Endometrium (tissue), 2 donors: Measurements from ENCODE around the gene MGAM2.

Source experiments
- FAIRE-seq: peaks from 2 replicates; lab custom pipeline; 2012; peaks lifted over from hg19 to GRCh38; lab: Jason Lieb, UNC
- donor health status: control.
- donor health status: control.

Gene MGAM2

DNA sequence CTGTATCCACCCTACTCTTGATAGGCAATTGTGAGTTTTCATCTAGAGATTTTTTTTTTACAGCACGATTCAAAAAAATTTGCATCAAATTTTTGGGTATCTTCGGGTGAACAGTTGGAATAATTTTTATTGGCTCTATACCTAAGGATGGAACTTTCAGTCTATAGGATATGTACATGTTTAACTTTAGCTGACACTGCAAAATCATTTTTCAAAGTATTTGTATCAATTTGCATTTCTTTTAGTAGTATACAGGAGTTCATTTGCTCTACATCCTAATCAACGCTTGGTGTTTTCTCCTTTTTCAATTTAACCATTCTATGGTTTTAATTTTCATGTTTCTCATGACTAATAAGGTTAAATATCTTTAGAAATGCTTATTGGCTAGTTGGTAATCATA is 11.7 kb downstream of the MGAM2 start:
- FAIRE-seq = no peak

GRCh38 chr7:142125256-142125955 is 13.9 kb downstream of the MGAM2 start:
- FAIRE-seq = no peak

GRCh38 chr7:142130267-142130666 is 18.7 kb downstream of the MGAM2 start:
- FAIRE-seq = no peak

- no peak for FAIRE-seq
Observed at GRCh38 chr7:142131439-142132185, 20.1 kb downstream of the MGAM2 start.

DNA sequence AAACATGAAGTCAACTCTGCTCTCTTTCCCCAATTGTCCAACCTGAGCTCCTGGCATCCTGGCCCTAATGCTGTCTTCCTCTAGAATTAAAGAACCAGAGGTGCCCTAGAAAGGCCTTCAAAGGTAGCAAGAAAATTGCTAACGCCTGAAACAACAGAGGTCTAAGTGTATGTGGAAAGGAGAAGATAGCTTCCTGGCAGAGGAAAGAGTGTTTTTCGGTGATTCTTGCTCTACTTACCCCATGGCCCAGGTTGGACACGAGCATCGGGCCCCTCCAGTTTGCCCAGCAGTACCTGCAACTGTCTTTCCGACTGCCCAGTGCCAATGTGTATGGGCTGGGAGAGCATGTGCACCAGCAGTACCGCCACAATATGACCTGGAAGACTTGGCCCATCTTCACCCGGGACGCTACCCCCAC is 22.2 kb downstream of the MGAM2 start:
- FAIRE-seq = no peak

GRCh38 chr7:142134909-142135308 is 23.4 kb downstream of the MGAM2 start:
- FAIRE-seq = no peak

DNA sequence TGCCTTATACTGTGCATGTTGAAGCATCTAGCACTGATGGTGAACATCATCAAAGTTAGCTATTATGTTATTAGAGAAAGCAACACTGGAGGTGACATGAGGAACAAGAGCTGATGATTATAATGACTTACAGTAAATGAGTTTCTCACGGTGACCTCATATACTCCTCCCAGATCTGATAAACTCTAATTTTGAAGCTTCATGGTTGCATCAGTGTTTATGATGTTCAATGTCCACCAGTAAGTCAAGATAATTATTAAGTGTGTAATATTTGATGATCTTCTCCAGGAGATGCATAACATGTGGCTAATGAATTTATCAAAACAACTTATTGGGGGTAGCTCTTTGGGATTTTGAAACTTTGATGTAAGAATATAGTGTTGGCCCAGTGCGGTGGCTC is 27.5 kb downstream of the MGAM2 start:
- FAIRE-seq = no peak

DNA sequence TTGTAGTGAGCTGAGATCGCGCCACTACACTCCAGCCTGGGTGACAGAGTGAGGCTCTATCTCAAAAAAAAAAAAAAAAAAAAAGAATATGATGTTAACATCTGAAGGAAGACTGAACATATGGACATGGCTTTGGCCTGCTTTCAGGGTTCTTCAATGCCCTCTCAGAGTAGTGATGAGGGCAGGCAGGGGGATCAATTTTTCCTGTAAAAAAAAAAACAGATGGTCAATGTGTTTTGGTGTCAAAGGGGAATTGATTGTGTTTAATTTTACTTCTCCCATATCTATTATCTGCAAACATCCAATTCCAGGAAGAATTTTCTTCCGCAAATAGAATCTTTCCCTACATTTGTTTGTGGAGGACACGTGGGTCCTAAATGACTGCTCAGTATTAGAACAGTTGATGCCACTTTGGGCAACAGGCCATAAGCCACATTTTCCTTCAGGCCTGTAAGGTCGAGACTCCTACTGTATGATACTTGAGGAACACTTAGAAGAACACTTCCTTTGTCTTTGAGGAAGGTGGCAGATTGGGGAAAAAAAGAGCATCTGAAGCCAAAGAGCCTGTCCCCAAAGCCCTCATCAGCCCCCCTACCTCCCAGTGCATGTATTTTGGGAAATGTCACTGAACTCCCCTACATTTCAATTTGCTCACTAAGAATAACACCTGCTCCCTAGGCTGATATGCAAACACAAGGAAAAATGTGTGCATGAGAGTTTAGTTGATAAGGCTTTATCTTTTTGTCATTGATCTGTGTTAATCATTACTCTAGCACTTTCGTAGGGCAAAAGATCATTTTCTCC is 28.3 kb downstream of the MGAM2 start:
- no peak for FAIRE-seq

GRCh38 chr7:142140401-142140959 is 29.0 kb downstream of the MGAM2 start:
- no peak for FAIRE-seq

- no peak for FAIRE-seq
Observed at GRCh38 chr7:142142702-142143101, 31.2 kb downstream of the MGAM2 start.

DNA sequence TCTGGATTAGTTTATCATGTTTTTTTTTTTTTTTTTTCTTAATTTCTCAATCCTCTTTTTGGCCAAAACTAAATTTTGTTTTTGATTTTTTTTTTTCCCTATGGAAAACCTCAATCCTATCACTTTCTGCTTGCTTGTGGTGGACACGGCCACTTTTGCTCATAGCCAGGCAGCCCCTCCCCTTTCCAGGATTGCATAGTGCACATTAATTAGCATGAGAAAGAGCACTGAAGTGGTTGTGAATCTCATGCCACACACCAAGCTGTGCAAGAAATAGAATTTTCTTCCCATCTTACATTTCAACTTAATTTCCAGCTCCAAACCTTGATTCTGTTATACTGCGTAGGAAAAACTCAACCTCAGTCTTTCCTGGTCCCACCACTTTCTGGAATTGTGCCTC is 34.6 kb downstream of the MGAM2 start:
- no peak for FAIRE-seq

- no peak for FAIRE-seq
Observed at GRCh38 chr7:142150356-142150755, 38.8 kb downstream of the MGAM2 start.

DNA sequence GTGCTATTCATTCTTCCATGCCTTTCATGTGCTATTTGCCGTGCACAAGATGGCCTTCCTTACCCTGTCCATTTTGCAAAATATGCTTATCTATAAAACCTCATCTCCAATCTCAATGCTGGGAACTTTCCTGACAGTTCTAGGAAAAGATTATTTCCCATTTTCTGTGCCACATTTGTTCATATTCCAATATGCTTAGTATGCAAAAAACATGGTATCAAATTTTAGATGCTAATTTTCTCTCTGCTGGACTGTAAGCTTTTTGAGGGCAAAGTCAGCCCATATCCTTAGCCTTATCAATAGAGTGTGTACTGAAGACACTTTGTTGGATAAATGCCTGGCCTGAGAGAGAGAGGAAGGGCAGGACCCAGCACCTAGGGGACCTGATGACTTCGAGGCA is 39.4 kb downstream of the MGAM2 start:
- no peak for FAIRE-seq

DNA sequence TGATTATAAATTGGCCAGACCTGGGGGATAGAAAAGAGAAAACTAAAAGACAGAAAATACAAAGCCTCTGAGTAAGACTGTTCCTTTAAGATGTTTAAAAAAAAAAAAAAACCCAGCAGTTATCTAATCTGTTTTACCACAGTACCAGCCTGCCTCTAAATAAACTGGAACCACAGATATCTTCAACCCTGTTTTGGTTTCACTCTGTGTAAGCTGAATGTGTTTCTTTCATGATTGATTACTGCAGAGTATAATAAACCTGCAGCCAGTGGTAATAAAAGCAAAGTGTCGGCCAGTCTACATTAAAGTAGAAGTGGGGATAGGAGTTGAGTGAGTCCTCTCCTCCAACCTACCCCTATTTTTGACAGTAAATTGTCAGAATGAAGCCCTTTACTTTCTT is 40.6 kb downstream of the MGAM2 start:
- FAIRE-seq = no peak

DNA sequence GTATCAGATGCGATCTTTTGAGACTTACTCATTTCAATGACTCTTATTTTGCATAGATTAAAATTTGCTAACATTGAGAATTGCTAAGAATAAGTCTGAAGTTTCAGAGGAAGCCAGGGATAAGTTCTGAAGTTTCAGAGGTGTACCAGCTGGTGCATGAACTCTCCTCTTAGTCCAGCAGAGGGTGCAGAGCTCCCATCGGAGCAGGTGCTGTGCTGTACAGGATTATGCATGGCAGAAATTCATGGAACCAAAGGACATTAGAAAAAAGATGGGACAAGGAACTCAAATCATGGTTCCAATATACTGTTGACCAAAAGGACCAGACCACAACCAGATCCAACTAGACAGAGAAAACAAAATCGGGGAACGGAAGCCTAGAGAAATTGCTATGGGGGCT is 41.9 kb downstream of the MGAM2 start:
- no peak for FAIRE-seq

- no peak for FAIRE-seq
Observed at GRCh38 chr7:142158736-142159496, 47.4 kb downstream of the MGAM2 start.

DNA sequence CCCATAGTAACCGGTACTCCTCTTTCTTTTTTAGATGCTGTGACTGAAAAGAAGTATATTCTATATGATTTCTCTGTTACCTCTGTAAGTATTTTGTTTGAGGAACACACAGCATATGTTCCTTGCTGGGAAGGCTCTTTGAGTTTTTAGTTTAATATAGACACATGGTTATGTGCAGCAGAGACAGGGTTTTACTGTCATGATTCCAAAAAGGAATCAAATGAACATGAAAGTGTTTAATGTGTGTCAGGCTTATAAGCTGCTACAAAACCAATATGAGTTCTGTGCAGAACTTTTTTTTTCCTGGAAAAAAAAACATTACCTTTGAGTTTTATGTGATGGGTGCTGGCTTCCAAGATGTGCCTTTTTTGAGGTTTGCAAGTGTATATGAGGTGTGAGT is 50.4 kb downstream of the MGAM2 start:
- no peak for FAIRE-seq

DNA sequence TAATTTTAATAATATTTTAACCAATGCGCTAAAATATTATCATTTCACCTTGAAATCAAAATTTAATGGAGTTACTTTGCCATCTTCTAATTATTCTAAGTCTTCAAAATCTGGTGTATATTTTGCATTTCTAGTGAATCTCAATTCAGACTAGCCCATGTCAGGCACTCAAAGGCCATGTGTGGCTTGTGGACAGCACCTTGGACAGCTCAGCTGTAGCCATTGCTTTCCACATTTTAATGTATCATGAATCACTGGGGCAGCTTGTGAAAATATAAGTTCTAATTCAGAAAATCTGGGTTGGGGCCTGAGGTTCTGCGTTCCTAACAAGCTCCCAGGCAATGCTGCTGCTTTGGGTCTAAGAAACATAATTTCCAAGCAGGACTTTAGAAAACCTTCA is 57.2 kb downstream of the MGAM2 start:
- no peak for FAIRE-seq

- FAIRE-seq = no peak
Observed at GRCh38 chr7:142172932-142173331, 61.4 kb downstream of the MGAM2 start.

GRCh38 chr7:142174441-142174840 is 62.9 kb downstream of the MGAM2 start:
- FAIRE-seq = no peak

DNA sequence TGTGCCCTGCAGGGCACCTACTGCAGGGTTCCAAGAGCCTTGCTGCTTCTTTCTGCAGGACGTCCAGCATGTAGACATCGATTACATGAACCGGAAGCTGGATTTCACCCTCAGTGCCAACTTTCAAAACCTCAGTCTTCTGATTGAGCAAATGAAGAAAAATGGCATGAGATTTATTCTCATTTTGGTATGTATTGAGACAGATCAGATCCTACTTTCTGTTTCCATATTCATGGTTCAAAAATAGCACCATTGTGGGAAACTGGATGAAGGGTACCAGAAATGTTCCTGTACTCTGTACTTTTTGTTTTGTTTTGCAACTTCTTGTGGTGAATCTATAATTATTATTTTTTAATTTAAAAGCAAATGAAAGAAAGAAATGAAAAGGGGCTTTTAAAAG is 64.1 kb downstream of the MGAM2 start:
- FAIRE-seq = no peak

- FAIRE-seq = no peak
Observed at GRCh38 chr7:142176901-142177300, 65.4 kb downstream of the MGAM2 start.
